Measurements from ENCODE around the gene ANAPC16. TPM values are rescaled to one million over a fixed set of nuclear protein-coding genes. Genes with fewer than 3 reads are reported as not detected.

Gene ANAPC16
- total RNA-seq, 4 donors from 2014 or later = 57.0 to 83.2 (median 69.3) TPM

DNA sequence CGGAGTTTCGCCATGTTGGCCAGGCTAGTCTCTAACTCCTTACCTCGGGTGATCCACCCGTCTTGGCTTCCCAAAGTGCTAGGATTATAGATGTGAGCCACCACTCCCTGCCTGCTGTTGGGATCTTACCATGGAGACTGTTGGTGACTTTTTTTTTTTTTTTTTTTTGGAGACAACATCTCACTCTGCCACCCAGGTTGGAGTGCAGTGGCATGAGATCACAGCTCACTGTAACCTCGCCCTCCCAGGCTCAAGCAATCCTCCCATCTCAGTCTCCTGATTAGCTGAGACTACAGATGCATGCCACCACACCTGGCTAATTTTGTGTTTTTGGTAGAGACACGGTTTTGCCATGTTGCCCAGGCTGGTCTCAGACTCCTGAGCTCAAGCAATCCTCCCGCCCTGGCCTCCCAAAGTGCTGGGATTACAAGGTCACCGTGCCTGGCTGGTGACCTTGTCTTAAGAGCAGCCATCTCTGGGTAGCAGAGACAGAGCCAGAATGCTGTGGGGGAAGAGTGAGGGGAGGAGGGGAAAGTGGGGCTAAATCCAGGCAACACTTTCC, 26.0 kb downstream of the ANAPC16 start:
- Histone ChIP-seq H3K27ac (peak overlapping the region; percentile 76), H3K4me1 (peaks cover 56% of the 10 kb centered on the region), H3K27me3 (no peaks in the 10 kb centered on the region), H3K9me3 (no peaks in the 10 kb centered on the region), H3K4me3 (no peak overlapping the region), H3K36me3 (peaks cover 5% of the 10 kb centered on the region)
- 83% methylated on average over 8 of the region's 8 CpGs for WGBS
- DNase-seq (ENCODE audit: low spot score in 2 of 2) = no peak
- TF ChIP-seq EP300 (IDR thresholded peaks at IDR 0.05) (no peak), POLR2AphosphoS5 (IDR thresholded peaks at IDR 0.05) (no peak), CTCF (IDR thresholded peaks at IDR 0.05) (no peak), POLR2A (IDR thresholded peaks at IDR 0.05) (no peak)

GRCh38 chr10:72242675-72243074, 26.9 kb downstream of the ANAPC16 start:
- Histone ChIP-seq H3K9me3 (no peaks in the 10 kb centered on the region), H3K36me3 (no peaks in the 10 kb centered on the region), H3K4me3 (no peak overlapping the region), H3K27ac (peak overlapping the region; percentile 76), H3K27me3 (no peaks in the 10 kb centered on the region), H3K4me1 (peaks cover 65% of the 10 kb centered on the region)
- DNase-seq (ENCODE audit: low spot score in 2 of 2) = peak in 1 of 2 donors; percentile 82
- peak in 1 of 3 donors; percentile 83 for TF ChIP-seq POLR2AphosphoS5 (IDR thresholded peaks at IDR 0.05)
- no peak for TF ChIP-seq EP300 (IDR thresholded peaks at IDR 0.05)
- WGBS = 50% methylated on average over 4 of the region's 4 CpGs

- Histone ChIP-seq H3K9me3 (no peaks in the 10 kb centered on the region), H3K27ac (peak overlapping the region; percentile 76), H3K4me3 (no peak overlapping the region), H3K4me1 (peaks cover 78% of the 10 kb centered on the region), H3K27me3 (no peaks in the 10 kb centered on the region), H3K36me3 (no peaks in the 10 kb centered on the region)
- peak; percentile 85 to 89 for DNase-seq (ENCODE audit: low spot score in 2 of 2)
- 46% methylated on average over 11 of the region's 11 CpGs for WGBS
- TF ChIP-seq CTCF (IDR thresholded peaks at IDR 0.05) (peak in 1 of 2 donors; percentile 40), POLR2AphosphoS5 (IDR thresholded peaks at IDR 0.05) (peak in 2 of 3 donors; percentile 89 to 92), POLR2A (IDR thresholded peaks at IDR 0.05) (no peak), EP300 (IDR thresholded peaks at IDR 0.05) (peak; percentile 55)
Measured at GRCh38 chr10:72243822-72244437, 28.1 kb downstream of the ANAPC16 start.

DNA sequence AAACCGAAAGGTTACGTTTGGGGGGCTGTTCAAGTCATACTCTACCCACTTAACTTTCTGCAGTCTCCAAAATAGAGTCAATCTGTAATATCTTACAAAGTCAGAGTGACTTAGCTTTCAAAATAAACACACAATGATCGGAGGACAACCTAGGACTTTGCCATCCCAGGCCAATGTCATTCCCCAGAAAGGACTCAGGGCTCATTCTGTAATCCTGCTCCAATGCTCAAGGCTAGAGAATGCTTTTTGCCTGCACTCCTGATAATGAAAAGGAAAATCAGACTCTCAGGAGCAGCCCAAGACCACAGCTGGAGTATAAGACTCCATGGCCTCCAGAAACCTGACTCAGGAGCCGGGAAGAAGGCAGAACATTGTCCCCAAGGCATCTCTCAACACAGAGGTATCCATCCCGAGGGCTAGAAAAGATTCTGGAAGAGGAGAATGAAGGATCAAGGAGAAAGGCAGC, 28.8 kb downstream of the ANAPC16 start:
- Histone ChIP-seq H3K9me3 (no peaks in the 10 kb centered on the region), H3K27ac (peak overlapping the region; percentile 76), H3K4me1 (peaks cover 85% of the 10 kb centered on the region), H3K4me3 (no peak overlapping the region), H3K36me3 (no peaks in the 10 kb centered on the region), H3K27me3 (no peaks in the 10 kb centered on the region)
- 67% methylated on average over 5 of the region's 5 CpGs for WGBS
- TF ChIP-seq CTCF (IDR thresholded peaks at IDR 0.05) (no peak), EP300 (IDR thresholded peaks at IDR 0.05) (no peak), POLR2A (IDR thresholded peaks at IDR 0.05) (no peak), POLR2AphosphoS5 (IDR thresholded peaks at IDR 0.05) (no peak)
- no peak for DNase-seq (ENCODE audit: low spot score in 2 of 2)

- TF ChIP-seq POLR2AphosphoS5 (IDR thresholded peaks at IDR 0.05) (no peak), POLR2A (IDR thresholded peaks at IDR 0.05) (no peak), EP300 (IDR thresholded peaks at IDR 0.05) (no peak), CTCF (IDR thresholded peaks at IDR 0.05) (no peak)
- no peak for DNase-seq (ENCODE audit: low spot score in 2 of 2)
- H3K27me3 ChIP-seq = no peaks in the 10 kb centered on the region
- H3K27ac ChIP-seq = peak overlapping the region; percentile 92
- WGBS = 4% methylated on average over 3 of the region's 3 CpGs
- H3K36me3 ChIP-seq = no peaks in the 10 kb centered on the region
- no peak overlapping the region for H3K4me3 ChIP-seq
- no peaks in the 10 kb centered on the region for H3K9me3 ChIP-seq
- H3K4me1 ChIP-seq = peaks cover 99% of the 10 kb centered on the region
Measured at GRCh38 chr10:72245949-72246525, 30.2 kb downstream of the ANAPC16 start.
